ENCODE data around the gene AGAP1. TPM values are rescaled to one million over a fixed set of nuclear protein-coding genes. Genes with fewer than 3 reads are reported as not detected.

Gene AGAP1
- total RNA-seq, 1 donor from 2014 or later, result 27.5 TPM

- DNase-seq, result no peak
These were observed 171.9 kb downstream of the AGAP1 start for GRCh38 chr2:235665661-235666212.

GRCh38 chr2:235666213-235666781, 172.5 kb downstream of the AGAP1 start:
- DNase-seq, result peak; percentile 63

- DNase-seq, result no peak
These were observed 174.9 kb downstream of the AGAP1 start for GRCh38 chr2:235668782-235669181.

GRCh38 chr2:235669269-235669831, 175.5 kb downstream of the AGAP1 start:
- peak; percentile 72 for DNase-seq

DNA sequence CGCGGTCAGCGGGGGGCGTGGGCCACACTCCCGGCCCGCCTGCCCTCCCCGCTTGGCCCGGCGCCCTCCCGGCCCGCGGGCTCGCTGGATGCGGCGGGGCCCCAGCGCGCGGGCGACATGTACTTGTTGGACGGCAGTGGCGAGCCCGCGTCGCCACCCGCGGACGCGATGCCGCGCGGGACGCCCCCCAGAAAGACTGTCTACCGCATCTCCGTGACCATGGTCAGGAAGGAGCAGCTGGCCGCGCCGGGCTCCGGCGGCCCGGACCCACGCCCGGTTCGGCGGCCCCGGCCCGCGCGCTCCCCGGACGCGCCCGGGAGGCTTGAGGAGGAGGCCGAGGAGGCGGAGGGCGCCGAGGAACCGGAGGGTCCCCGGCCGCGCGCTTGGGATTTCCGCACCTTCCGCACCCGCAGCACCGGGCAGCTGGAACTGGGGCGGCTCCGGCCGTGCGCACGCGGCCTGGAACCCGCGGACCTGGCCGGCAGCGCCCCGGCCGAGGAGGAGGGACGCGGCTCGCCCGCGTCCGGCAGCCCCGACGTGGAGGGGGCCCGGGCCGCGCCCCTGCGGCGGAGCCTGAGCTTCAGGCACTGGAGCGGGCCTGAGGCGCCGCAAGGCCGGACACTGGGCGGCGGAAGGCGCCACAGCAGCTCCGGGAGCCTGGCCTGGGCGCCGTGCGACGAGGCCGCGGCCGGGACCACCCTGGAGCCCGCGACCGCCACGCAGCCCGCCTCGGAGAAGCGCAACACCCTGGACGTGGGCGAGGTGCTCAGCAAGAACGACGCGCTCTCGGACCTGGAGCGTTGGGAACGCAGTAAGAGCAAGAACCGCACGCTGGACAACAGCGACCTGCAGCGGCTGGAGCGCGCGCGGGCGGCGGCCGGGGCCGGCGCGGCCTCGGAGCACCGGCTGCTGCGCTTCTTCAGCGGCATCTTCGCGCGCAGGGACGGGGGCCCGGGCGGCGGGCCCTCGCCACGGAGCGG, 176.4 kb downstream of the AGAP1 start:
- peak; percentile 62 for DNase-seq

GRCh38 chr2:235670974-235671787, 177.3 kb downstream of the AGAP1 start:
- DNase-seq, result no peak

DNA sequence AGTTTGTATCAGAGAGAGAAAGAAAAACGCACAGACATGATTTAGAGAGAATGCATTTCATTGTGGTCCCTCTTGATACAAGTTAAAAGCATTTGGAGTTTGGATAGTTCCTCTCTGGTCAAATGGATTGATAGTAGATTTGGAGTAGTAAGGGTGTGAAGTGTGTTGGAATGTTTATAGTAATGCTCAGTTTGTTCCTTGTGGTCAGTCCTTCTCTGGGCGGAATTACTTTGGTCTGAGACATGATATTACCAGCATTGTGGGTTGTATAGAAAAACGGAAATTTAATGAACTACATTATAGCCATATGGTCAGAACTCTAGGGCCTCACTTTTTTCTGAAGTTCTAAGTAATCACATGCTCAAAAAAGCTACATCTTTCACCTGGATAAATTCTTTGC, 178.9 kb downstream of the AGAP1 start:
- DNase-seq, result no peak

- DNase-seq, result no peak
These were observed 180.3 kb downstream of the AGAP1 start for GRCh38 chr2:235674146-235674545.

DNA sequence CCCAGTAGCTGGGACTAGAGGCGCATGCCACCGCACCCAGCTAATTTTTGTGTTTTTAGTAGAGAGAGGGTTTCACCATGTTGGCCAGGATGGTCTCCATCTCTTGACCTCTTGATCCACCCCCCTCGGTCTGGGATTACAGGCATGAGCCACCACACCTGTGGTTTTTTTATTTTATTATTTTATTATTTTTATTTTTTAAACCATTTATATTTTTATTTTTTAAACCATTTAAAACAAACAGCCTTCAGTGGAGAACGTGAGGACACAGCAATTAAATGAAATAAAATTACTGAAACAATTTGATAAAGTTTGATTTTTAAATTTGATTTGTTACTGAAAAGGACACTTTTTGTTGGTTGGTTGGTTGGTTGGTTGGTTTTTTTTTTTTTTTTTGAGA, 181.0 kb downstream of the AGAP1 start:
- DNase-seq, result no peak

DNA sequence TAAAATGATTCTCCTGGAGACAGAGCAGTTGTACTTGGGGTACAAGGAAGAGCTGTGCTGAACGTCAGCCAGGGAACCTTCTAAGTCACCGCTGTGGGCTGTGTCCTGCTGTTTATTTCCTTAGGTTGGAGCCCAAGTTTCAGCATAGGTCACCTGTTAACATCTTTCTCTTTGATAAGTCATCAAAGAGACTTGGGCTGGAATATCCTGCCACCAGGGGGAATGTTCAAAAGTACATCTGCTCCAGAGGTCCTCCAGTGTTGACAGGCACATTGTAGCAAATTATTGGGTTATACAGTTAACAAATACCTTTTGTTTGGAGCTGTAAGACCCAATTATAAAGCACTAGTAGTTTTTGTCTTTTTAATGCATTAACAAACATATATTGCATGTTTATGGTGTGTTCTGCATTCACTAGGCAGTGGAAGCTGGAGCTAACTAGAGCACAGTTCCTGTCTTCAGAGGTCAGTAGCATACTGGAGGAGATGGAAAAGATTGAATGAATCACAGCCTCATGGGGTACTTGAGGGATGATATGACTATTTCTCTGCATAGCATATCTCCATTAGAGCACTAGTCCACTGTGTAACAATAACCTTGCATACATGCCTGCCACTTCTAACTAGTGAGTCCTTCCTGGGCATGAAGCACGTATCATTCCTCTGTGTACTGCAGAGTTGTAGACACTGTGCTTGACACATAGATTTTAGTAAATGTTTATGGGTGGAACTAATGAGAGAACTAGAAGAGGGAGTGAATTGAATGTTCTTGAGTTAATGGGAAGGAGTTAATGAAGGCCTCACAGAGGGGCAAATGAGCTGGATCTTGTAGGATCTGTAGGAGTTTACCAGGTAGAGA, 182.1 kb downstream of the AGAP1 start:
- no peak for DNase-seq

DNA sequence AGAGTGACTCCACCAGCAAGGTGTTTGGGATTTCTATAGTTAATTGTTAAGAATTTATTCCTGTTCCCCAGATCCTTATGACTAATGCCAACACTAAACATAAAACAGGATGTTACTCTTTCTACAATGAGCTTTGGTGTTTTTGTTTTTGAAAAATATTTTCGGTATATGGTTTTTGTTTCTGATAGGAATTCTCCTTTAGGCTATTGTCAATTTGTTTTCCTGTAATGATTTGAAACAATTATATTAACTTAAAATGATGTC, 182.6 kb downstream of the AGAP1 start:
- DNase-seq, result no peak

DNA sequence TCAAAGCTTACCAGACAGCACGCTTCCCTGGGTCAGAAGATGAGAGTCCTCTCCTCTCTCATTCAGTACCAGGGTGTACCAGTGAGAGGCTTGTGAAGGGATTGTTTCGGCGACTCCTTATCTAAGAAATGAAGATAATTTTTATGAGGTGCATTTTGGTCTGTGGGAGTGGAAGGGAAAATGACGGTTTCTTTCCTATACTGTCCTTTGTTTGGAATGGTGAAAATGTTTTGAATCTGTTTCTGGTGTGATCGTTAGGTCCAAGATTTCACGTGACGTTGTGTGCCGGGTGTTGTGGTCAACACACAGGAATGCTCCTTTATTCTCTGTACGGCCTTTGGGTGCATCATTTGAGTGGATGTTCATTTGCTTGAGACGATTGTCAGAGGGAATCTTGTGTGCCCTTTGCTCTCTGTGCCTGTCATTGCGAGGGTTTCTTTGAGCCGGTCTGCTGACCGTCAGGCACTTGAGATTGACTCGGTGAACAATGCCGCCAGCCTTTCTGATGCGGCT, 183.5 kb downstream of the AGAP1 start:
- DNase-seq, result no peak

- DNase-seq, result no peak
These were observed 184.1 kb downstream of the AGAP1 start for GRCh38 chr2:235677937-235678336.

- no peak for DNase-seq
These were observed 184.9 kb downstream of the AGAP1 start for GRCh38 chr2:235678712-235679111.

DNA sequence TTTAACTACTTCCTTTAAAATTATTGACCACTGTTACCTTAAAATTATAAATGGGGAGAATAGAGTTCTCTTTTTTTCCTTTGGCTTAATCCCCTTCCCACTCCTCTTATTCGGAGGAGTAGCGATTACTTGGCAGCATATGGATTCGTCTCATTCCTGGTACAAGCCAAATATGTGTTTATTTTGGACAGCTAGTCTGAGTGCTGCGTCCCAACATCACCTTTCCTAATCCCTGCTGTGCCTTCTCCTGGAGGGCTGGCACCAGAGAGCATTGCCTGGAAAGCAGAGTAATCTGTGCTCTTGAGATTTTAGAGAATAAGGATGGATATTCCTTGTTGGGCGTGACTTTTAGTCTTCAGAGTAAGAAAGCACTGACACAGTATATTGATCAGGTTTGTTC, 185.6 kb downstream of the AGAP1 start:
- no peak for DNase-seq

DNA sequence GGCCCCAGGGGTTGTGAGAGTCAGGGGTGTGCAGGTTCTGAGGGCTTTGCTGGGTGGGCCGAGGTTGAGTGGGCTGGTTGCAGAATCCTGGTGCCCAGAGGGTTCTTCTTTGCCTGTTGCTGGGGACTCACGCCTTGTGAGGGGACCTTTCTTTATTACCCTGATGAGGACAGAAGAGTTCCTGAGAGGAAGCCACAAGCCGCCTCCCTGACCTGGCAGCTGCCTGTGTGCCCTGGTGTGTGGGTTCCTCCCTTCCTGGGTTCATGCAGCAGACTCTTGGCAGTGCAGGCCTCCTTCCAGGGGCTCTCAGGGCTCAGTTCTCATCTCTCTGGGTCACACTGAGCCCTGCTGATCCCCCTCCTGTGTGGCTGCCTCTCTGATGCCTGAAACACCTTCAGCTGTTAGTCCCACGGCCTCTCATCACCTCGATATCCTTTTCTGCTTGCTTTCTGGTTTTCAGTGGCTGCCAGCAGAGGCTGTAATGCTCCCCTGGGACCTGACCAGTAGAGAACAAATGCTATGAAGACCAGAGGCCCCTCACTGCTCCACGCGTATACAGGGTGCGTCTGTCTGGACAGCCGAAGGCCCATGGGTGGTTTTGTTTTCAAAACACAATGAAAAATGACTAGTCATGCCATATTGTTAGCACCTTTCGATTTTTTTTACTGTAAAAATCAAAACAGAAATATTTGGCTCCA, 191.3 kb downstream of the AGAP1 start:
- no peak for DNase-seq

GRCh38 chr2:235688511-235689426, 194.9 kb downstream of the AGAP1 start:
- no peak for DNase-seq

DNA sequence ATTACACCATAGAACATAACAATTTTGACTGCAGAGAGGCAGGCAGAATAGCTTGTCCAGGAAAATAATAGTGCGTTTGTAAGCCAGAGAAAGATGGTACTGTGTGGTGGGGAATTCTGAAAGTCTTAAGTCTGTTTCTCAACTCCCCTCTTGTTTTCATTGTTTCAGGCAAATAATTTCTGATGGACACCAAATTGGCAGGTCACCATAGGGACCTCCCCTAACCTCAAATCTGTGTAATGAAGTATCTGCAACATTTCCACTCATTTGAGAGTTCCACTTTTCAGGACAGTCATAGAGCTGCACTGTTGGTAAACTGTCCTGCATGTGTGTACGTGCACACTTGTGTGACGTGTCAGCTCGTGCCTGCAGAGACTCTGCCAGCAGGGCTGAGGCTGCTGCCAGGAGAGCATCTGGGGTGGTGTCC, 195.6 kb downstream of the AGAP1 start:
- DNase-seq, result no peak

GRCh38 chr2:235690082-235690808, 196.4 kb downstream of the AGAP1 start:
- no peak for DNase-seq
